ENCODE results near the gene ADI1. TPM values are rescaled to one million over a fixed set of nuclear protein-coding genes. Genes with fewer than 3 reads are reported as not detected.
A peak's percentile ranks its signal among the peaks of the same experiment; 100 is the strongest.

Gene ADI1
- total and polyA plus RNA-seq, 8 donors, result 9.9 to 29.7 (median 19.6) TPM

DNA sequence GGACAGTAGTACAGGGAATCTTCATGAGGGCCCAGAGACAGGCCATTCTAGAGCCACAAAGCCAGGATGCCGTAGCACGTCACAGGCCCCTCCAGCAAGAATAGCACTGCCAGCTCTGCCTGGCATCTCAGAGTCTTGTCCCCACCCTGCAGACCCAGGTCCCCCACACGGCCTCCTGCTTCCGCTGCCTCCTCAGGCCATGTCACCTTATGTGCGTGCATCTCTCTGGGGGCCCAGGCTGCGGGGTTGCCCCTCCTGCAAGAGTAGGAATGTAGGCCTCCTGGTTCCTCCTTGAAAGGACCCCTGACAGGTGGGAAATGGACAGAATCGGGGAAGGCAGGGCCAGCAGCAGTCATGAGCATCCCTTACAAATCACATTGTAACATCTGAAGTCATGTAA lies 49.8 kb downstream of the ADI1 start:
- no peak for FAIRE-seq

DNA sequence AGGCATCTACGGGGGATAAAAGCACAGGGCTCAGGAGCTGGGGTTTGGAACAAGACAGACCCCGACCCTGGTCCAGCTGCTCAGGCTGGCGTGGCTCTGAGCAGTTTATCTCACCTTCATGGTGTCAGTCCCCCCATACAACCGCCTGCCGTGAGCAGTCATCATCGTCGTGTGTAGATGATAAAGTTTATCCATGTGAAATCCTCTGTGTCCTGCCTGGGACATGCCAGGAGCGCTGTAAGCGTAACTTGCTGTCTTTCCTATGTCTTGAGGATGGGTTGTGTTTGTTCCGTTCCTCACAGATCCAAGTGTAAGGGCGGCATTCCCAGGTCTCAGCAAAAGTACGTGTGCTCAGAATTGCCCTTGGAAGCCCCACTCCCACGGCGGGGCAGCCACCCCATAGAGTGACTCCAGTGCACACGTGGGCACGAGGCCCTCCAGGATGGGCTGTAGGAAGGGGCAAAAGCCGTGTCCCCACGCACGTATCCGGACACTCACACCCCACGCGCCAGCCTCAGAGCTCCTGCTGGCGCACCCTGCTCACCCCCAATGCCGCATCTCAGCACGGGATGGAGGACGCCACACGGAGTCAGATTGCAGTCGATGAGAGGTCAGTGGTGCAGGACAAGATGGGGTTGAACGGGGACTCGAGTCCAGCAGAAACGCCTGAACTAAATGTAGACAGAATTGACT lies 50.9 kb downstream of the ADI1 start:
- intact Hi-C loops (cut with DNase I), result no loop called here
- 94 to 95% methylated on average over 31 of the region's 31 CpGs for WGBS, 2 donors
- Histone ChIP-seq H3K27me3 (no peaks in the 10 kb centered on the region), H3K4me3 (no peak overlapping the region), H3K27ac (no peak overlapping the region), H3K36me3 (peaks cover 0 to 36% (median 12%) of the 10 kb centered on the region in 3 donors), H3K9me3 (no peaks in the 10 kb centered on the region), H3K4me1 (no peaks in the 10 kb centered on the region)
- FAIRE-seq, result no peak
- DNase-seq, result peak in 1 of 6 donors; percentile 44
- ATAC-seq, result no peak
- TF ChIP-seq, protein P1, sequence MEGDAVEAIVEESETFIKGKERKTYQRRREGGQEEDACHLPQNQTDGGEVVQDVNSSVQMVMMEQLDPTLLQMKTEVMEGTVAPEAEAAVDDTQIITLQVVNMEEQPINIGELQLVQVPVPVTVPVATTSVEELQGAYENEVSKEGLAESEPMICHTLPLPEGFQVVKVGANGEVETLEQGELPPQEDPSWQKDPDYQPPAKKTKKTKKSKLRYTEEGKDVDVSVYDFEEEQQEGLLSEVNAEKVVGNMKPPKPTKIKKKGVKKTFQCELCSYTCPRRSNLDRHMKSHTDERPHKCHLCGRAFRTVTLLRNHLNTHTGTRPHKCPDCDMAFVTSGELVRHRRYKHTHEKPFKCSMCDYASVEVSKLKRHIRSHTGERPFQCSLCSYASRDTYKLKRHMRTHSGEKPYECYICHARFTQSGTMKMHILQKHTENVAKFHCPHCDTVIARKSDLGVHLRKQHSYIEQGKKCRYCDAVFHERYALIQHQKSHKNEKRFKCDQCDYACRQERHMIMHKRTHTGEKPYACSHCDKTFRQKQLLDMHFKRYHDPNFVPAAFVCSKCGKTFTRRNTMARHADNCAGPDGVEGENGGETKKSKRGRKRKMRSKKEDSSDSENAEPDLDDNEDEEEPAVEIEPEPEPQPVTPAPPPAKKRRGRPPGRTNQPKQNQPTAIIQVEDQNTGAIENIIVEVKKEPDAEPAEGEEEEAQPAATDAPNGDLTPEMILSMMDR (IDR thresholded peaks at IDR 0.05), result no peak

More for the DNA sequence above, 49.8 kb downstream of the ADI1 start:
- WGBS, 2 donors, result 93 to 95% methylated on average over 7 of the region's 7 CpGs
- no peak for ATAC-seq
- TF ChIP-seq, protein P1 (IDR thresholded peaks at IDR 0.05), result no peak
- no peak overlapping the region for H3K27ac ChIP-seq
- no peaks in the 10 kb centered on the region for H3K27me3 ChIP-seq
- no peaks in the 10 kb centered on the region for H3K9me3 ChIP-seq
- peaks cover 0 to 36% (median 12%) of the 10 kb centered on the region in 3 donors for H3K36me3 ChIP-seq
- DNase-seq, result peak in 1 of 6 donors; percentile 61
- H3K4me1 ChIP-seq, result no peaks in the 10 kb centered on the region
- intact Hi-C loops (cut with DNase I), result no loop called here
- no peak overlapping the region for H3K4me3 ChIP-seq

DNA sequence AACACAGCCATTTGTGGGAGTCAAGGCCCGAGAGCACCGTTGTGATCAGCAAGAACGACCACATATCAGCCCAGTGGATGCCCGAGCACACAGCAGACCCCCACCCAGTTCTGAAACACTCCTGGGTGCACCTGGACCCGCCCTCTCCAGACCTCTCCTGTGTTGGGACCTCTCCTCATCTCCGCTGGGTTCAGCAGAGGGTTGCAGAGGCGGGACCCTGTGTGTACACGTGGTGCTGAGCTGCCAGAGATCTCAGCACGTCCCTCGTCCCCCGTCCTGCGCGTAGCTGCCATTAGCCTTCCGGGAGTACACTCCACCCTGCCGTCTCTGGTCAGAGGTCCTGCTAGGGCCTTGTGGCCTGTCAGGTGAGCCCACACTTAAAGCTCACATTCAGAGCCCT lies 51.7 kb downstream of the ADI1 start:
- no peak overlapping the region for H3K27ac ChIP-seq
- DNase-seq (peak in 1 of 6 donors; percentile 42), ATAC-seq (no peak), FAIRE-seq (no peak)
- intact Hi-C loops (cut with DNase I), result no loop called here
- no peak overlapping the region for H3K4me3 ChIP-seq
- TF ChIP-seq, protein P1 (IDR thresholded peaks at IDR 0.05), result no peak
- no peaks in the 10 kb centered on the region for H3K4me1 ChIP-seq
- H3K9me3 ChIP-seq, result no peaks in the 10 kb centered on the region
- H3K36me3 ChIP-seq, result peaks cover 0 to 33% (median 12%) of the 10 kb centered on the region in 3 donors
- H3K27me3 ChIP-seq, result no peaks in the 10 kb centered on the region
- 91 to 95% methylated on average over 15 of the region's 15 CpGs for WGBS, 2 donors

DNA sequence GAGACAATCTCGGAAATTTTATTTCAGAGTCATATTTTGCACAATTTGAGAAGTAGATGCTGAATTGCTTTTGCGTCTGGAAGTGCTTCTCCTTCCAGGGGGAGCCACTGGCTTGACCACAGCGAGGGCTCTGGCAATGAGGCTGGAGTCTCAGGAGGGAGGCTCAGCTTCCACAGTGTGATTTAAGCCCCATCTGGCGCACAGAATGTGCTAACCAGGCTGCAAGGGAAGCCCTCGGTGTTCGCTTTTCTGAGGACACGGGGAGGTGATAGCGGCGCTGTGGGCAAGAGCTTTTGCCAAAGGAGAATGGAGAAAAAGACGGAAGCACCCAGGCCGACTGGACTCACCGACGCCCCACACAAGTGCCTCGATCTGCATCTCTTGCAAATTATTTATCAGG lies 52.4 kb downstream of the ADI1 start:
- TF ChIP-seq, protein P1 (IDR thresholded peaks at IDR 0.05), result no peak
- H3K4me1 ChIP-seq, result no peaks in the 10 kb centered on the region
- DNase-seq, result no peak
- H3K36me3 ChIP-seq, result peaks cover 0 to 26% (median 12%) of the 10 kb centered on the region in 3 donors
- ATAC-seq, result no peak
- FAIRE-seq, result no peak
- WGBS, 2 donors, result 90 to 94% methylated on average over 14 of the region's 14 CpGs
- H3K27ac ChIP-seq, result no peak overlapping the region
- H3K4me3 ChIP-seq, result no peak overlapping the region
- intact Hi-C loops (cut with DNase I), result no loop called here
- no peaks in the 10 kb centered on the region for H3K9me3 ChIP-seq
- H3K27me3 ChIP-seq, result no peaks in the 10 kb centered on the region

DNA sequence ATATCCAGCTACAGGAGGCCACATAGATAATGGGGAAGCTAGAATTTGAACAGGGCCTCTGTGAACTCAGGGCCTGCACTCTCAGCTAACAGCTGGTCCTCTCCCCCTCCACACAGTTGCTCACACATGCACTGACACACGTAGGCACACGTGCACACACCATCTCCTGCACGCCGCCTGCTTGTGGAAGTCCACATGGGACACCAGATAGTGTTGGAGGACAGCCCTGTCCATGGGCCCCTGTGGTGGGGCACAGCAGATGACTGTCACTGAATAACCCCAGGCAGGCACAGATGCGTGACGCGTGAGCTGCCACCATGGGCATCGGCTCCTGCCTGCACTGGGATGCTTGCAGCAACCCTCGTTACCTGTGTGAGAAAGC lies 52.9 kb downstream of the ADI1 start:
- FAIRE-seq (no peak), ATAC-seq (no peak), DNase-seq (peak in 2 of 6 donors; percentile 27 to 38)
- Histone ChIP-seq H3K27ac (no peak overlapping the region), H3K9me3 (no peaks in the 10 kb centered on the region), H3K4me3 (no peak overlapping the region), H3K4me1 (no peaks in the 10 kb centered on the region), H3K36me3 (peaks cover 0 to 25% (median 12%) of the 10 kb centered on the region in 3 donors), H3K27me3 (no peaks in the 10 kb centered on the region)
- intact Hi-C loops (cut with DNase I), result no loop called here
- TF ChIP-seq, protein P1 (IDR thresholded peaks at IDR 0.05), result no peak
- 93 to 94% methylated on average over 9 of the region's 9 CpGs for WGBS, 2 donors

Data from pancreas (tissue), 10 donors.